CD4-positive, alpha-beta T cell treated with Interleukin-4 for 4 hours (primary cell): ENCODE data around the gene GNG13.
A peak's percentile ranks its signal among the peaks of the same experiment; 100 is the strongest.

Source experiments
- DNase-seq: peaks from one replicate; pipeline ENCODE4 v3.0.0-alpha.2; 2020

The GNG13 gene

GRCh38 chr16:793414-793813 lies 7.1 kb downstream of the GNG13 start:
- DNase-seq = no peak

- no peak for DNase-seq
Measured at GRCh38 chr16:792221-792995, 8.1 kb downstream of the GNG13 start.

- DNase-seq = no peak
Measured at GRCh38 chr16:791131-791530, 9.4 kb downstream of the GNG13 start.

GRCh38 chr16:790086-790485 lies 10.4 kb downstream of the GNG13 start:
- DNase-seq = no peak

GRCh38 chr16:789191-789850 lies 11.2 kb downstream of the GNG13 start:
- DNase-seq = no peak

- DNase-seq = peak; percentile 93
Measured at GRCh38 chr16:788399-789126, 12.0 kb downstream of the GNG13 start, which contains the start of gene CHTF18. TSS of gene CHTF18 (plus strand) at chr16:788620. CDS start at chr16:788685, 65 bp downstream.

GRCh38 chr16:787978-788398 lies 12.5 kb downstream of the GNG13 start, which contains the start of gene RPUSD1:
TSS of gene RPUSD1 (minus strand) at chr16:788381. CDS start at chr16:787737, 644 bp downstream.
- no peak for DNase-seq

GRCh38 chr16:787321-787966 lies 13.1 kb downstream of the GNG13 start:
- no peak for DNase-seq

- DNase-seq = peak; percentile 55
Measured at GRCh38 chr16:785563-786535, 14.7 kb downstream of the GNG13 start.

GRCh38 chr16:784431-784830 lies 16.1 kb downstream of the GNG13 start:
- no peak for DNase-seq

GRCh38 chr16:783404-784161 lies 17.0 kb downstream of the GNG13 start:
- no peak for DNase-seq

- DNase-seq = no peak
Measured at GRCh38 chr16:782766-783403, 17.6 kb downstream of the GNG13 start.

- no peak for DNase-seq
Measured at GRCh38 chr16:782258-782657, 18.3 kb downstream of the GNG13 start.

GRCh38 chr16:781346-782010 lies 19.1 kb downstream of the GNG13 start:
- DNase-seq = no peak

GRCh38 chr16:780296-780695 lies 20.2 kb downstream of the GNG13 start:
- no peak for DNase-seq

- no peak for DNase-seq
Measured at GRCh38 chr16:779561-779960, 21.0 kb downstream of the GNG13 start.

GRCh38 chr16:778909-779527 lies 21.5 kb downstream of the GNG13 start:
- no peak for DNase-seq

GRCh38 chr16:778447-778846 lies 22.1 kb downstream of the GNG13 start:
- DNase-seq = no peak

GRCh38 chr16:777826-778225 lies 22.7 kb downstream of the GNG13 start:
- DNase-seq = no peak
